NCI-H1092 (cell line): ENCODE measurements around the gene TNFSF12.
A peak's percentile ranks its signal among the peaks of the same experiment; 100 is the strongest.

ENCODE experiments used
- DNase-seq: peaks from one replicate; lab custom pipeline; 2025; lab: John Stamatoyannopoulos, UW

The TNFSF12 gene

DNA sequence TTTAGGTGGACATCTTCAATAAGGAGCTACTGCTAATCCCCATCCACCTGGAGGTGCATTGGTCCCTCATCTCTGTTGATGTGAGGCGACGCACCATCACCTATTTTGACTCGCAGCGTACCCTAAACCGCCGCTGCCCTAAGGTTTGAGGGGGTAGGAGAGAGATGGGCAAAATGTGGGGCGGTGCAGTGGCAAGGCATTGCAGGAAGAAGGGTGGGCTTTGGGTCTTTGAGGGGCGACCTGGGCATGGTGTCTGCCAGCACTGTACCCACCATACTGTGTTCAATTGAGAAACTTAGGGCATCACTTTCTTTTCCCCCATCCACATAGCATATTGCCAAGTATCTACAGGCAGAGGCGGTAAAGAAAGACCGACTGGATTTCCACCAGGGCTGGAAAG is 21.5 kb downstream of the TNFSF12 start:
- no peak for DNase-seq

DNA sequence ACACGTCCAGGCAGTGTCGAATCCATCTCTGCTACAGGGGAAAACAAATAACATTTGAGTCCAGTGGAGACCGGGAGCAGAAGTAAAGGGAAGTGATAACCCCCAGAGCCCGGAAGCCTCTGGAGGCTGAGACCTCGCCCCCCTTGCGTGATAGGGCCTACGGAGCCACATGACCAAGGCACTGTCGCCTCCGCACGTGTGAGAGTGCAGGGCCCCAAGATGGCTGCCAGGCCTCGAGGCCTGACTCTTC is 23.4 kb downstream of the TNFSF12 start:
- no peak for DNase-seq

DNA sequence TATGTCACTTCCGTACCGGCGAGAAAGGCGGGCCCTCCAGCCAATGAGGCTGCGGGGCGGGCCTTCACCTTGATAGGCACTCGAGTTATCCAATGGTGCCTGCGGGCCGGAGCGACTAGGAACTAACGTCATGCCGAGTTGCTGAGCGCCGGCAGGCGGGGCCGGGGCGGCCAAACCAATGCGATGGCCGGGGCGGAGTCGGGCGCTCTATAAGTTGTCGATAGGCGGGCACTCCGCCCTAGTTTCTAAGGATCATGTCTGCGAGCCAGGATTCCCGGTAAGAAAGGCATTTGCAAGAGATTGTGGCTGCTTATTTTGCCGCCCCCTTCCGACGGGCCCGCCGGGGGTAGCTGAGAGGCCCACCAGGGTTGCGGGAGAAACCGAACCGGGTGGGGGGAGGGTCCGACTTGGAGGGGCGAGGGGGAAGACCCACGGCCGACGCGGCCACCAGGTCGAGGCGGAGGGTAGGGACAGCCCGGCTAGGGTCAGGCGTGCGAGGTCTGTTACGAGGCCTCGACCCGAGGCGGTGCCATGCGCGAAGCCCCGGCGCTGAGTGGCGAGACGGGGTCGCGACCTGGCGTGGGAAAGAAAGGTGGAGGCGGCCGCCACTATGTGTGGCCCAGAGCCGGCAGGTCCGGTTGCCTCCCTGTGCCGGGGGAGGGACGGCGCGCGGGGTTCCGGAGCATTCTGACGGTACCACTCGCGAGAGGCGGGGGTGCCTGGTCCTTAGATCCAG is 23.9 kb downstream of the TNFSF12 start:
- peak; percentile 97 for DNase-seq

DNA sequence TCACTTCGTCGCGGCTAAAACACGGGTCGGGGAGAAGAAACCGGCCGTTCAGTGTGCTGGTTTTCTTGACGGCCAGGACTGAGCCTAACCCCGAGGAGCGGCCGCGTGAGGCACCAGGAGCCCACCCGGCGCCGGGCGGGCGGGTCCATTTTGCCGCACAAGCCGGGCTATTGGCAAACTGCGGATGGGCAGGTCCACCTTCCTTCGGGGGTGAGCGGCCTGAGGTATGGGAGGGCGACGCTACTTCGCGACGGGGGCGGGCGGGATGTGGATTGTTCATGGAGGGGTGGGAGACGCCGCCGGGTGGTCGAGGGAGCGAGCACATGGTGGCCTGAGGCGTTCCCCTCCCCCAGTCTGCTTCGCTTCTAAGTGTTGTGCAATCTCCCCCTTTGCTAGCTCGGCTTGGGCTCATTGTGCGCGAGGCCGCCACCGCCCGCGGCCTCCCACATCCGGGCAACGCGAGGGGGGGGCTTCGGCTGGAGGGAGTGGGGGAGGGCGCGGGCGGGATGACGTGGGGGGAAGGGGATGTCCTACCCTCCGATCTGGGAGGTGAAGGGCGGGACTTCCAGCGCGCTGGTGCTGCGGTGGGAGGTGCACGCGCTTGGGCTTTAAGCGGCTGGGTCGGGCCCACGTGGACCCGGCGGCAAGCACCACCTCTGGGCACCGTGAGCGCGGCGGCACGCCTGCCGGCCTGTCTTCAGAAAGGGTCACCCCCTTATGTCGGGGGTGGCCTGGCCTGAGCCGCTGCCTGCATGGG is 24.6 kb downstream of the TNFSF12 start:
- DNase-seq, result peak; percentile 58

DNA sequence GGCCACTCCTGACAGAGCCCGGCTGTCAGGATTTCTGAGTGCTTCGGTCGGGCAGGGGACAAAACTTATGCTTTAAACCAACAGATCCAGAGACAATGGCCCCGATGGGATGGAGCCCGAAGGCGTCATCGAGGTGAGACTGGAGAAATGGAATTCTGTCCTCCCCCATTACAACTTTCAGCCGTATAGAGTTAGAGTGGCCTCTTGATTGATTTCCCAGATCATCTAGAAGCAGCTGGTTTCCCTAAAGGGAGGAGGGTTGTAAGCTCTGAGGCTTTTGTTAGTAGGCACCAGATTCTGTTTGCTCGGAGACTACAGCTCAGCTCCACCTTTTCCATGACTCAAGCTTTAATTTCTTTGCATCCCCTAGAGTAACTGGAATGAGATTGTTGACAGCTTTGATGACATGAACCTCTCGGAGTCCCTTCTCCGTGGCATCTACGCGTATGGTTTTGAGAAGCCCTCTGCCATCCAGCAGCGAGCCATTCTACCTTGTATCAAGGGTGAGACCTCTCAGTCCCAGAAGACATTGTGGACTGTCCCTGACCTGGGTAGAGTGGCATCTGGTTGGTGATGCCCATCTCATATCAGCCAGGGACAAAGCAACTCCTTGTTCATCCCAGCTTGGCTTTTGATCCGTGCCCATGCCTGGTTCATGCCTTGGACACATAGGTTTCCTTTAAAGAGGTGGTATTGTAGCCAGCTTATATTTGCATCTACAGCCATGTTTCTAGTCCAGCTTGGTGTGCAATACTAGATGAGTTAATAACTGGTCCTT is 25.5 kb downstream of the TNFSF12 start:
- DNase-seq, result no peak

DNA sequence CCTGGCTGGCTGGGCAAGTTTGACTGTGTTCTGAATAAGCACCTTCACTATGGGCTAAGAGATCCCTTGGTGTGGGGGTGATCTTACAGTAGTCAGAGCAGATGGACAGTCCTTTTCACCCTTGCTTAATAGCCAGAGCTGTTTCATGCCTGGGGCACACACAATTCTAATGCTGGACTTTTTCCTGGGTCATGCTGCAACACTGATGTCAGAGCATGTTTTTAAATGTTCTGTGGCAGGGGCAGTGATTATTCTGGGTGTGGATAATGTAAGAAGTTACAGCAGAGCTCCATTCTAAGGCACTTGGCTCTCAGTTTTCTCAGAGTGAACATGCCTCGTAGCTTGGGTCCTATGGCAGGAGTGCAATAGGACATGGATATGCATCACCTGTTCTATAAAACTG is 26.6 kb downstream of the TNFSF12 start:
- DNase-seq, result no peak

DNA sequence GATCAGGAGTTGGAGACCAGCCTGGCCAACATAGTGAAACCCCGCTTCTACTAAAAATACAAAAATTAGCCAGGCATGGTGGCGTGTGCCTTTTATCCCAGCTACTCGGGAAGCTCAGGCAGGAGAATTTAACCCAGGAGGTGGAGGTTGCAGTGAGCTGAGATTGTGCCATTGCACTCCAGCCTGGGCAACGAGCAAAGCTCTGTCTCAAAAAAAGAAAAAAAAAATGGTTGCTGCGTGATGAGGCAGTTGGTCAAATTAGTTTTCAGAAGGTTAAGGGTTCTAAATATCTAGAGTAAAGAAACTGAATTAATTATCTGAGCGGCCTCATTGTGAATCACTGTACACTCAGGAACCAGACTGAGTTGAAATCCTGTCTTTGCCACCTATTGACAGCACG is 27.1 kb downstream of the TNFSF12 start:
- no peak for DNase-seq

DNA sequence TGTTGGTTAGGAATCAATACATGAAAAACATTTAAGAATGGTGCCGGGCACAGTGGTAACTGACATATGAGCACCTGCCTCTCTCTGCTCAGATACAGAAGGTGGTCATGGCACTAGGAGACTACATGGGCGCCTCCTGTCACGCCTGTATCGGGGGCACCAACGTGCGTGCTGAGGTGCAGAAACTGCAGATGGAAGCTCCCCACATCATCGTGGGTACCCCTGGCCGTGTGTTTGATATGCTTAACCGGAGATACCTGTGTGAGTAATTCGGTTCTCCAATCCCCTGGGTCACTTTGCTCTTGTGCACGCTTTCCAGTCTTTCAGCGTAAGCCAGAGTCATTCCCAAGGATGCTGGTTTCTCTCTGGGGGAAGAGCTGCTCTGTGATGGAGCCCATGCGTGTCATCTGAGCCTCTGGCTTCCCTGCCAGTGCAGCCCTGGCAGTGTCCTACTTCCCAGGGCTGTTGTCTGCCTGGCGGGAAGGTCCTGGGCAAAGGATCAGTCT is 27.6 kb downstream of the TNFSF12 start:
- no peak for DNase-seq

DNA sequence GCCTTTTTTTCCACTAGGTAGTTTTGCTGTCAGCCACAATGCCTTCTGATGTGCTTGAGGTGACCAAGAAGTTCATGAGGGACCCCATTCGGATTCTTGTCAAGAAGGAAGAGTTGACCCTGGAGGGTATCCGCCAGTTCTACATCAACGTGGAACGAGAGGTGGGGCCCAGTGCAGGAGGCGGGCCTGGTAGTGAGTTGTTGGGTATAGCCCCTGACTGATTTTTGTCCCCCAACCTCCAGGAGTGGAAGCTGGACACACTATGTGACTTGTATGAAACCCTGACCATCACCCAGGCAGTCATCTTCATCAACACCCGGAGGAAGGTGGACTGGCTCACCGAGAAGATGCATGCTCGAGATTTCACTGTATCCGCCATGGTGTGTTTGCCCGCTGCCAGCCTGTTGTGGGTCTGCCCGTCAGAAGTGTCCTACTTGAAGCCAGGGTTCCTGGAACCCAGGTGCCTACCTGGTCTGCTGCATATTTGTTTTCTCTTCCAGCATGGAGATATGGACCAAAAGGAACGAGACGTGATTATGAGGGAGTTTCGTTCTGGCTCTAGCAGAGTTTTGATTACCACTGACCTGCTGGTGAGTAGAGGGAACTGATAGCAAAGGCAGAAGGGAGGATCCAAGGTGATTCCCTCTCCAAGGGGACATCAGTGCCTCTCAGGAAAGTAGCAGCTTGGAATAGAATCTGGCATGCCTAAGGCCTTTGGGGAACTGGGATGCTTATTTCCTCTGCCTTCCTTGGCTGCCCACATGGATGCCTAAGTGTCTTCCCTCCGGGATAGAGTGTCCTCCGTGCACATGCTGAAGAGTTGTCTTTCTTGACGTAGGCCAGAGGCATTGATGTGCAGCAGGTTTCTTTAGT is 28.7 kb downstream of the TNFSF12 start:
- DNase-seq, result no peak

DNA sequence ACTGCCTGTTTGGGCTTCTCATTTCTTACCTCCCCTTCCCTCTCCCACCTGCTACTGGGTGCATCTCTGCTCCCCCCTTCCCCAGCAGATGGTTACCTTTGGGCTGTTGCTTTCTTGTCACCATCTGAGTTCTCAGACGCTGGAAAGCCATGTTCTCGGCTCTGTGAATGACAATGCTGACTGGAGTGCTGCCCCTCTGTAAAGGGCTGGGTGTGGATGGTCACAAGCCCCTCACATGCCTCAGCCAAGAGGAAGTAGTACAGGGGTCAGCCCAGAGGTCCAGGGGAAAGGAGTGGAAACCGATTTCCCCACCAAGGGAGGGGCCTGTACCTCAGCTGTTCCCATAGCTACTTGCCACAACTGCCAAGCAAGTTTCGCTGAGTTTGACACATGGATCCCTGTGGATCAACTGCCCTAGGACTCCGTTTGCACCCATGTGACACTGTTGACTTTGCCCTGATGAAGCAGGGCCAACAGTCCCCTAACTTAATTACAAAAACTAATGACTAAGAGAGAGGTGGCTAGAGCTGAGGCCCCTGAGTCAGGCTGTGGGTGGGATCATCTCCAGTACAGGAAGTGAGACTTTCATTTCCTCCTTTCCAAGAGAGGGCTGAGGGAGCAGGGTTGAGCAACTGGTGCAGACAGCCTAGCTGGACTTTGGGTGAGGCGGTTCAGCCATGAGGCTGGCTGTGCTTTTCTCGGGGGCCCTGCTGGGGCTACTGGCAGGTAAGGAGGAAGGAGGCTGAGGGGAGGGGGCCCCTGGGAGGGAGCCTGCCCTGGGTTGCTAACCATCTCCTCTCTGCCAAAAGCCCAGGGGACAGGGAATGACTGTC is 30.4 kb downstream of the TNFSF12 start, which contains the start of gene CD68:
Gene CD68, plus strand, starts transcription at position 638 of the 833 bp plus-strand sequence. Its CDS starts 40 bp downstream, at position 678.
- DNase-seq, result no peak

DNA sequence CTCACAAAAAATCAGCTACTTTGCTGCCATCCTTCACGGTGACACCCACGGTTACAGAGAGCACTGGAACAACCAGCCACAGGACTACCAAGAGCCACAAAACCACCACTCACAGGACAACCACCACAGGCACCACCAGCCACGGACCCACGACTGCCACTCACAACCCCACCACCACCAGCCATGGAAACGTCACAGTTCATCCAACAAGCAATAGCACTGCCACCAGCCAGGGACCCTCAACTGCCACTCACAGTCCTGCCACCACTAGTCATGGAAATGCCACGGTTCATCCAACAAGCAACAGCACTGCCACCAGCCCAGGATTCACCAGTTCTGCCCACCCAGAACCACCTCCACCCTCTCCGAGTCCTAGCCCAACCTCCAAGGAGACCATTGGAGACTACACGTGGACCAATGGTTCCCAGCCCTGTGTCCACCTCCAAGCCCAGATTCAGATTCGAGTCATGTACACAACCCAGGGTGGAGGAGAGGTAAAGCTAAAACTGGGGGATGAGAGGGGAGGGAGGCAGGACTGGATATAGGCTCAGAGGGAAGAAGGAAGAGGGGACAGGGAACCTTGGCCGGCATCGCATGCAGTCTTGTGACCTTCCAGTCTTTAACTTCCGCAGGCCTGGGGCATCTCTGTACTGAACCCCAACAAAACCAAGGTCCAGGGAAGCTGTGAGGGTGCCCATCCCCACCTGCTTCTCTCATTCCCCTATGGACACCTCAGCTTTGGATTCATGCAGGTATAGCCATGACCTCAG is 31.2 kb downstream of the TNFSF12 start:
- no peak for DNase-seq

DNA sequence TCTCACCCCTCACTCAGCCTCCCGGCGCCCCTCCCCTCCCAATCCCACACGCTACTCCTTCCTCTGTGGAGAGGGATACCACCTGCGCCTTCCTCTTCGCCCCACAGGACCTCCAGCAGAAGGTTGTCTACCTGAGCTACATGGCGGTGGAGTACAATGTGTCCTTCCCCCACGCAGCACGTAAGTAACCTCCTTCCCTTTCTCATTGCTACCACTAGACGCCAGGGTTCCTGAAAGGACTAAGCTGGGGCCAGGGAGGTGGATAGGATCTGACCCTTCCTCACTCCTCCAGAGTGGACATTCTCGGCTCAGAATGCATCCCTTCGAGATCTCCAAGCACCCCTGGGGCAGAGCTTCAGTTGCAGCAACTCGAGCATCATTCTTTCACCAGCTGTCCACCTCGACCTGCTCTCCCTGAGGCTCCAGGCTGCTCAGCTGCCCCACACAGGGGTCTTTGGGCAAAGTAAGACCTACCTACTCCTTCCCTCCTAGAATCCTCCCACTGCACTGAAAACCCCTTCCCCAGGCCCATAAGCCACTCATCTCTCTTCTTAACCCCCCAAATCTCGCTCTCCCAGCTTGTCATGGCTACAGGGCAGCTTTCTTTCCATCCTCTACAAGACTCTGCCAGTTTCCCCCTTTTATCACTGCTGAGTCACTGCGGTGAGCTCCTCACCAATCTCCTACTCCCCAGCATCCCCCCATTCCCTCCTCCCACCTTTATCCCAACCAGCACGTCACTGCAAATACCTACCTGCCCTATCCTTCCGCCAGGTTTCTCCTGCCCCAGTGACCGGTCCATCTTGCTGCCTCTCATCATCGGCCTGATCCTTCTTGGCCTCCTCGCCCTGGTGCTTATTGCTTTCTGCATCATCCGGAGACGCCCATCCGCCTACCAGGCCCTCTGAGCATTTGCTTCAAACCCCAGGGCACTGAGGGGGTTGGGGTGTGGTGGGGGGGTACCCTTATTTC is 32.0 kb downstream of the TNFSF12 start:
- DNase-seq, result no peak

DNA sequence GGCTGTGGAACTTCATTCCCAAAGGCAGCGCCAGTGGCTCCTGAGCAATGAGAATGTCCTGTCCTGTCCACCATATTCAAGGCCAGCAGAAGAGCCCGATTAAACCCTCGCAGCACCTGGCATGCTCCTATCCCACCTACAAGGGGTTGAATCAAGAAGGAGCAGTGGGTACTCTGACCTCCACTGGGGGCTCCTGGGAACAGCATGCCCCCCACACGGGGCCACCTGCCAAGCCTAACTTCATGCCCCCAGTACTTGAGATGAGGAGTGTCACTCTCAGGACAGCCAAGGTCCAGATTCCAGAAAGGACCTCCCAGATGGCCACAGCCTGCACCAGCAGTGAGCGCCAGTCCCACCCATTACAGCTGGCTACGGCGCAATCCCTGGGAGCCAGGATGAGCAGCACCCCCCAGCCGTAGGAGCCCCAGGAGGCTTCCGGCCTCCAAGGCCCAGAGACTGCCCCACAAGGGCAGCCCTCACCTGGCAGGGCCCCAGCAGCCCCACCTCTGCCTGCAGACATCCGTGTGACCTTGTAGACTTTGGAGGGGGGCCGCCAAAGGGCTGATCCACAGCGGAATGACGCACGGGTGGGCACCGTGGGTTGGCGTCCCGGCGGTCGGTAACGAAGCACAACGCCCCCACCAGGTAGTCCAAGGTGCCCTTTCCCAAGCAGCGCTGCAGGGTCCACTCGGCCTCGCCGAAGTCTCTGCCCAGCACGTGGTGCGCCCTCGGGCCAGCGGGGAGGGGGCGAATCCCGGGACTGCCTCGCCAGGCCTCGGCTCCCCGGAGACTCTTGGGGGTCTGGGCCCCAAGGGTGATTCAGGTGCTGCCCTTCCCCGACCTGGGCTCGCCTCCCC is 33.8 kb downstream of the TNFSF12 start:
- DNase-seq, result no peak

DNA sequence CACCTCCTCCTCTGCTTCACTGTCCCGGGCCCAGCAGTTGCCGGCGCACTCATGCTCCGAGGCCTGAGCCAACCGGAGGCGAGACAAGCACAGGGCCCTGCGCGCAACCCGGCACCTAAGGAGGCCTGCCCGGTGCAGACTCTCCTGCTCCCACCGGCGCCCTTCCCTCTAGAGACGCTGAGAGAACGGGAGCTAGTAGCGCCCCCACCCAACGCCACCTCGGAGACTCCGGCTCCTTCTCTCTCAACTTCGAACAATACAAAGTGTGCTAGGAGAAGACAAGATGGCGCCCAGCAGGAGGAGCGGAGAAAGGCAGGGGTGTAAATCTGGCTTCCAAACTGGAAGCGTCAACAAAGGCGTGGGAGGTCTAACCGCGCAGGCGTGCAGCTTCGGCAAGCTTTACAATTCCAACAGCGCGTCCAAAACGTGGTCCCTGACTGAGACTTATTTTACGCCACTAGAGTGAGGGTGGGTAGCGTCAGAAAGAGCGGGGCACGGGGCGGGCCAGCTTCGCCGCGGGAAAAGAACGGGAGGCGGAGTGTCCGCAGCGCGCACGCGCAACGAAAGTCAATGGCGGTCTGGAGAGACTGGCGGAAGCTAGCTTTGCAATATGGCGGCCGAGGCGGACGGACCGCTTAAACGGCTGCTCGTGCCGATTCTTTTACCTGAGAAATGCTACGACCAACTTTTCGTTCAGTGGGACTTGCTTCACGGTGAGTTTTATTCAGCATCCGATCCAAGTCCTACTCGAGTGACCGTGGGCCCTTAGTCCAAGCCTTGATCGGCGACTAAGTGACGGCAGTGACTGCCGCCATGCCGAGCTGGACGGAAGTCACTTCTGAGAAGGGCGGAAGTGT is 34.6 kb downstream of the TNFSF12 start, which contains the start of gene MPDU1:
Gene MPDU1, plus strand, starts transcription at position 600 of the 857 bp plus-strand sequence. Its CDS starts 11 bp downstream, at position 611.
- DNase-seq, result peak; percentile 91

DNA sequence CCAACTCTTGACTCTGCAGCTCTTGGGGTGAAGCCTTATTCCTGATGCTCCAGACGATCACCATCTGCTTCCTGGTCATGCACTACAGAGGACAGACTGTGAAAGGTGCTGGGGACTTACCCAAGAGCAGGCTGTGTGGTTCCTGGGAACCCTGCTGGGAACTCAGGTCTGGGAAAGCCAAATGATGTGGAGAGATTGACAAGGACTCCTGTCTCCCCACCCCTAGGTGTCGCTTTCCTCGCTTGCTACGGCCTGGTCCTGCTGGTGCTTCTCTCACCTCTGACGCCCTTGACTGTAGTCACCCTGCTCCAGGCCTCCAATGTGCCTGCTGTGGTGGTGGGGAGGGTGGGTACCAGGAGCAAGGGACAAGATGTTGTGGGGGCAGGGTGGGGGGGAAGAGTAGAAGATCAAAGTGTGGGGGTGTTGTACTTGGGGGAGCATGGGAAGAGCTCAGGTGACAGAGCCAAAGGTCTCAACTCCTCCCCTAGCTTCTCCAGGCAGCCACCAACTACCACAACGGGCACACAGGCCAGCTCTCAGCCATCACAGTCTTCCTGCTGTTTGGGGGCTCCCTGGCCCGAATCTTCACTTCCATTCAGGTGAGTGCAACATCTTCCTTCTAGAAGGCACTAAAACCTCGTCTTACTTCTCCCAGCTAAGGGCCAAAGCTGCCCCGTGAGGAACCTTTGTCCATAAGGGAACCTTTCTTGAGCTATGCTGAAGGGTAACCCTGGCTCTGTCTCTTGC is 38.0 kb downstream of the TNFSF12 start:
- DNase-seq, result no peak
